DOHH2 (cell line): ENCODE results near the gene VANGL1.

Experiments used
- H3F3A ChIP-seq: fragments of 200-600 bp; sonication (generic), shearing (Covaris generic); 2 replicates; pipeline ENCODE4 v1.6.0; 2016; ENCODE audit warnings: antibody characterized with exemption, mild to moderate bottlenecking; ENCODE audit not compliant: control insufficient read depth, insufficient read depth
- H3K27ac ChIP-seq: fragments of 200-600 bp; sonication (generic); 2 replicates; pipeline ENCODE4 v1.5.1; 2014; ENCODE audit warnings: low read depth, mild to moderate bottlenecking, low read length, moderate library complexity
- H3K27me3 ChIP-seq: fragments of 200-600 bp; sonication (generic); 2 replicates; pipeline ENCODE4 v1.6.1; 2014; ENCODE audit warnings: mild to moderate bottlenecking, low read length, mixed read lengths; ENCODE audit not compliant: control insufficient read depth
- H3K36me3 ChIP-seq: fragments of 200-600 bp; sonication (generic); 2 replicates; pipeline ENCODE4 v1.6.1; 2014; ENCODE audit warnings: mild to moderate bottlenecking, low read length, moderate library complexity, mixed read lengths; ENCODE audit not compliant: control insufficient read depth
- H3K4me1 ChIP-seq: fragments of 200-600 bp; sonication (generic); 2 replicates; pipeline ENCODE4 v1.6.1; 2014; ENCODE audit warnings: mild to moderate bottlenecking, low read length, mixed read lengths; ENCODE audit not compliant: control insufficient read depth
- H3K4me2 ChIP-seq: fragments of 200-600 bp; sonication (generic); 2 replicates; pipeline ENCODE4 v1.6.0; 2014; ENCODE audit warnings: mild to moderate bottlenecking, low read length, moderate library complexity
- H3K4me3 ChIP-seq: fragments of 200-600 bp; sonication (generic); 2 replicates; pipeline ENCODE4 v1.5.1; 2014; ENCODE audit warnings: mild to moderate bottlenecking, low read length, mixed read lengths
- H3K79me2 ChIP-seq: fragments of 200-600 bp; sonication (generic); 2 replicates; pipeline ENCODE4 v1.6.1; 2014; ENCODE audit warnings: mild to moderate bottlenecking, low read length, mixed read lengths; ENCODE audit not compliant: control insufficient read depth
- H3K9me2 ChIP-seq: fragments of 200-600 bp; sonication (generic); replicated peaks from 2 replicates; pipeline ENCODE4 v1.6.1; 2014; ENCODE audit warnings: mild to moderate bottlenecking, low read length, mixed read lengths; ENCODE audit not compliant: control insufficient read depth
- H3K9me3 ChIP-seq: fragments of 200-600 bp; sonication (generic); 2 replicates; pipeline ENCODE4 v1.6.1; 2014; ENCODE audit warnings: antibody characterized with exemption, low read length, mixed read lengths; ENCODE audit not compliant: control insufficient read depth, insufficient read depth
- H4K20me1 ChIP-seq: fragments of 200-600 bp; sonication (generic); 2 replicates; pipeline ENCODE4 v1.6.0; 2014; ENCODE audit warnings: low read depth, mild to moderate bottlenecking, antibody characterized with exemption, low read length, moderate library complexity; ENCODE audit not compliant: control insufficient read depth, insufficient read depth
- EZH2phosphoT487 ChIP-seq: fragments of 200-600 bp; sonication (generic); IDR thresholded peaks from 2 replicates; pipeline ENCODE4 v1.6.1; 2017; ENCODE audit warnings: borderline replicate concordance, mild to moderate bottlenecking, antibody characterized with exemption, low read length, moderate library complexity, mixed read lengths
- TF ChIP-seq, protein P1 (sequence below): fragments of 200-600 bp; sonication (generic); IDR thresholded peaks from one replicate; pipeline ENCODE4 v1.5.1; 2014; ENCODE audit warnings: antibody characterized with exemption, mild to moderate bottlenecking, low read depth, low read length; ENCODE audit not compliant: poor library complexity, severe bottlenecking

The VANGL1 gene

DNA sequence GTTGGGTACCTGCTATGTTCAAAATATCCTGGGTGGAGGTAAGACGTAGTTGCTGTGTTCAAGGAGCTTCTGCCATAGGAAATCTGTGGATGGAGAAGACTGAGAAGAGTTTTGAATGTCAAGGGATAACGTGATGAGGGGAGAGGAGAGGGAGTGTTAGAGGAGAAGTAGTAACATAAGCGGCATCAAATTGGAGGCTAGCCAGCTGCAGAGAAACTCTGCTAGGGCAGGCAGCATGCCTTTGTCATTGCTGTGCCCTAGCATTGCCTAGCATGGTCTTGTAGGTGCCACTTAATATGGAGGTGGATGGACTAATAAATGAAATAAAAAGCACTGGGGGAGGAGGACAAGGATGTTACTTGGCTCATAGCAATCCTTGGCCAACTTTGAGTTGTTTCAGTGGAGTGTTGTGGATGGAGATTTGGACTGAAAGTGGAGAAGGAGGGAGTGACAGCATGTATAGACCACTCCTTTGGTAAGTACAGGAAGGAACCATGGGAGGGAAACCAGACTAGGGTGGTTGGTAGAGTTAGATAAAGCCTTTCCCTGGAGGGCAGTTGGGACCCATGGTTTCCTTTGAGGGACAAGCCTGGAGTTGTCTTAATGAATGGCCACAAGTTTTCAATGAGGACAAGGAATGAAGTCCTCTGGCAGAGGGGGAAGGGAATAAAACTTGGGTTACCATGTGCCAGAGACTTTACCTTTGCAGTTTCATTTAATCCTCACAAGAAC lies 6.3 kb downstream of the VANGL1 start:
- Histone ChIP-seq H3K9me2 (no peaks in the 10 kb centered on the region), H3K4me1 (peaks cover 4% of the 10 kb centered on the region; the same call in 1 of the 2 replicates), H3K4me2 (no peak overlapping the region), H3K36me3 (no peaks in the 10 kb centered on the region), H3F3A (no peaks in the 10 kb centered on the region), H3K4me3 (no peak overlapping the region), H4K20me1 (0 out of 2 replicates have a peak, but pooled peaks cover 5% of the 10 kb centered on the region), H3K9me3 (no peaks in the 10 kb centered on the region), H3K27ac (no peak overlapping the region), H3K27me3 (no peaks in the 10 kb centered on the region), H3K79me2 (no peaks in the 10 kb centered on the region)
- TF ChIP-seq, protein P1, sequence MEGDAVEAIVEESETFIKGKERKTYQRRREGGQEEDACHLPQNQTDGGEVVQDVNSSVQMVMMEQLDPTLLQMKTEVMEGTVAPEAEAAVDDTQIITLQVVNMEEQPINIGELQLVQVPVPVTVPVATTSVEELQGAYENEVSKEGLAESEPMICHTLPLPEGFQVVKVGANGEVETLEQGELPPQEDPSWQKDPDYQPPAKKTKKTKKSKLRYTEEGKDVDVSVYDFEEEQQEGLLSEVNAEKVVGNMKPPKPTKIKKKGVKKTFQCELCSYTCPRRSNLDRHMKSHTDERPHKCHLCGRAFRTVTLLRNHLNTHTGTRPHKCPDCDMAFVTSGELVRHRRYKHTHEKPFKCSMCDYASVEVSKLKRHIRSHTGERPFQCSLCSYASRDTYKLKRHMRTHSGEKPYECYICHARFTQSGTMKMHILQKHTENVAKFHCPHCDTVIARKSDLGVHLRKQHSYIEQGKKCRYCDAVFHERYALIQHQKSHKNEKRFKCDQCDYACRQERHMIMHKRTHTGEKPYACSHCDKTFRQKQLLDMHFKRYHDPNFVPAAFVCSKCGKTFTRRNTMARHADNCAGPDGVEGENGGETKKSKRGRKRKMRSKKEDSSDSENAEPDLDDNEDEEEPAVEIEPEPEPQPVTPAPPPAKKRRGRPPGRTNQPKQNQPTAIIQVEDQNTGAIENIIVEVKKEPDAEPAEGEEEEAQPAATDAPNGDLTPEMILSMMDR: no peak
- no peak for TF ChIP-seq EZH2phosphoT487

DNA sequence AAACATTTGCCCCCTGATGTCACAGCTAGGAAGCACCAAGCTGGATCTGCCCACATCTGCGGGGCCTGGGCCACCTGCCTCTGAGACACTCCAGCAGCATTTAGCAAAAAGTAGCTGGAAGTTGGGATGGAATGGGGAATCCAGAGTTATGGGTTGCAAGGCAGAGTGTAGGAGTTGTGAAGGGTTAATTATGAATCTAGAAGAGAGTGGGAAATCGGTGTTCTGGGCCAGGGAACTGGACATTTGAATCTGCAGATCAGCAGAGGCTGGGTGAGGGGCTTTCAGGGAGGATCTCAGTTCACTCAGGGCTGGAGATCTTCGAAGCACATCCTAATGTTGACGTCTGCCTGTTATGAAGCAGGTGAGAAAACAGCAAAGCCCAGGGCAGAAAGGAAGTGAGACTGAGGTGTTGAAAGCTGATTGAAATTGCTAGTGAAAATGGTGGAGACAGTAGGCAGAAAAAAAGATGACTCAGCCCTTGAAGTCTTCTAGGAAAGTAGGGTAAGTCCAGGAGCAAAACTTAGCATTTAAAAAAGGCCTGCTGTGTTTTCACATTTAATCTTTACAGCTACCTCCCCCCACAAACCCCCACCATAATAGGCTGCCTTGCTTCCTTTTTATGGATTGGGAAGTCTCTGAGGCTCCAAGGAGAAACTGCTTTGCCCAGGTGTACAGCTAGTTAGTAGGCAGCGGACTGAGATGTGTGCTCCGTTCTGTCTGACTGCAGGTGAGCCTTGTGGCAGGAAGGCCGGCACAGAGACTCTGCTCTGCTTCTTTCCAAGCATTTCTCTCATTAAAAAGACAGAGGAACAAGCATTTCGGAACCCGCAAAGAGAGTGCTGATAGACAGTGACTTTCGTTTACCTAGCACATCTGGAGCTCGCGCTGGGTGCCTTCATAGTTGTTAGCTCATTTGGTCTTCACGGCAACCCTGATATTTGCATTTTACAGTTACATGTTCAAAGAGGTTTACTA lies 7.2 kb downstream of the VANGL1 start:
- no peaks in the 10 kb centered on the region for H3F3A ChIP-seq
- no peak overlapping the region for H3K27ac ChIP-seq
- no peaks in the 10 kb centered on the region for H3K27me3 ChIP-seq
- H3K36me3 ChIP-seq: no peaks in the 10 kb centered on the region
- H3K4me3 ChIP-seq: no peak overlapping the region
- 0 out of 2 replicates have a peak, but pooled peaks cover 5% of the 10 kb centered on the region for H4K20me1 ChIP-seq
- H3K79me2 ChIP-seq: no peaks in the 10 kb centered on the region
- no peak for TF ChIP-seq EZH2phosphoT487
- TF ChIP-seq, protein P1: no peak
- H3K4me2 ChIP-seq: no peak overlapping the region
- H3K9me3 ChIP-seq: no peaks in the 10 kb centered on the region
- no peaks in the 10 kb centered on the region for H3K4me1 ChIP-seq
- H3K9me2 ChIP-seq: no peaks in the 10 kb centered on the region

DNA sequence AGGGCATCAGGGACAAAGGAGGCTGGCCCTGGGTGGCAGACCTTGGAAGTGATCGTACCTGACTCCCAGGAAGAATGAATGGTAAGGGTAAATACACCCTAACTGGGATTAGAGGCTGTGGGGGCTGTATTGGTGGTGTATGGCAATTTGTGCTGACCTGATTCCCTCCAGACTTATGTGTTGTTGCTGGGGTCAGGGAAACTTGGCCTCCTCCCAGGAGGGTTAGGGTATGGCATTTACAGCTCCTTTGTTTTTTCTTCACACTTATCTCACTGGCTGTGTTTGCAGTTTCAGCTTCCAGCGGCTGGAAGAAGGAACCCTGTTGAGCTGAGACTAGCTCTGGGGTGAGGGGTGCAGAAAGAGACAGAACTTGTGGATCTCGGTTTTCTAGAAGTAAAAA lies 8.2 kb downstream of the VANGL1 start:
- Histone ChIP-seq H3K79me2 (no peaks in the 10 kb centered on the region), H3K27ac (no peak overlapping the region), H3K27me3 (no peaks in the 10 kb centered on the region), H3K9me2 (no peaks in the 10 kb centered on the region), H3K36me3 (no peaks in the 10 kb centered on the region), H3K4me1 (no peaks in the 10 kb centered on the region), H3K4me2 (no peak overlapping the region), H3K4me3 (no peak overlapping the region), H4K20me1 (0 out of 2 replicates have a peak, but pooled peaks cover 5% of the 10 kb centered on the region), H3F3A (no peaks in the 10 kb centered on the region), H3K9me3 (no peaks in the 10 kb centered on the region)
- no peak for TF ChIP-seq EZH2phosphoT487
- TF ChIP-seq, protein P1: no peak
